ENCODE measurements around the gene PRDM11.

Gene PRDM11

GRCh38 chr11:45259592-45259991 lies 113.2 kb downstream of the PRDM11 start:
- DNase-seq, result no peak

GRCh38 chr11:45260071-45260470 lies 113.6 kb downstream of the PRDM11 start:
- DNase-seq, result no peak

DNA sequence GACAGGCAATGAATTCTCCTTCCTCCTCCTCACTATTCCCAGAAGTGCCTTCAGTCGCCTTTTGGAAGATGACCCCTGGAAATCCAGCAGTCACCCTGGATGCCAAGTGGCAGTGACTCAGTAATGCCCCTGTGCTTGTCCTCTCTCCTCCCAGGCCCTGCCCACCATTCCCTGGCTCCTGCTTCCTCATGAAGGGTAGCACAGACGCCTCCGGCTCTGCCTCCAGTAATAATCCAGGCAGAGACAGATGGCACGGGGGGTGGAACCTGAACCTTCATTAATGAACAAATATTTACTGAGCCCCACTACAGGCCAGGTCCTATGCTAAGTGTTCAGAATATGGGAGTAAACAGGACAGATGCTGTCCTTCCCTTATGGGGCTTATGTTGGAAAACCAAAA lies 116.5 kb downstream of the PRDM11 start:
- DNase-seq, result no peak

GRCh38 chr11:45263773-45264172 lies 117.3 kb downstream of the PRDM11 start:
- DNase-seq, result no peak

- DNase-seq, result no peak
Observed at GRCh38 chr11:45264839-45265515, 118.5 kb downstream of the PRDM11 start.

GRCh38 chr11:45265969-45266675 lies 119.7 kb downstream of the PRDM11 start:
- no peak for DNase-seq

- no peak for DNase-seq
Observed at GRCh38 chr11:45266676-45267020, 120.2 kb downstream of the PRDM11 start.

GRCh38 chr11:45267052-45267451 lies 120.6 kb downstream of the PRDM11 start:
- no peak for DNase-seq

DNA sequence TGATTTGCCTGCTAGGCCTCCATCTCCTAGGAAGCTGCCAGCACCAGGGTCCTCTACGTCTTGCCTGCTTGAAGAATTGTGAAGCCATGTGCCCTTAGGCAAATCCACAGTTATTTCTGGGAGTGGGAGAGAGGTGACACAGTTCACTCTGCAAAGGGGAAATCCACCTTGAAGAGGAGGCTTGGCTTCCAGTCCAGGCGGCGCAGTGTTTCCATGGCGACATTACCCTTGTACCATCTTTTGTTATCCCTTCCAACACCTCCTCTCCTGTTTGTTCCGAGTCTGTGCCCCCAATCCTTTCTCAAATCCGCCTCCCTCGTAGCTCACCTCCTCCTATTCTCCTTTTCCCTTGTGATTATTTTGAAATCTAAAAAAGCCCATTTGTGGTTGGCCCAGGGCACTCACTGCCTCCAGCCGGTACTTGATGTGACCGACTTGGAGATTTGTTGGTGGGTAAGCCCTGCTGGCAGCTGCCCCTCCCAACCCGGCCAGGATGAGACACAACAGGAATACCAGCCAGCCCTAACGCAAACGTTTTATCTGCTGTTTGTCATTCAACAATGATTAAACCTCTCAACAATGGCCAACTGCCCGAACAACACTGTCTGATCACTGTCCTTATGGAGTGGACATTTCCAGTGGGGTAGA lies 121.3 kb downstream of the PRDM11 start:
- DNase-seq, result no peak

DNA sequence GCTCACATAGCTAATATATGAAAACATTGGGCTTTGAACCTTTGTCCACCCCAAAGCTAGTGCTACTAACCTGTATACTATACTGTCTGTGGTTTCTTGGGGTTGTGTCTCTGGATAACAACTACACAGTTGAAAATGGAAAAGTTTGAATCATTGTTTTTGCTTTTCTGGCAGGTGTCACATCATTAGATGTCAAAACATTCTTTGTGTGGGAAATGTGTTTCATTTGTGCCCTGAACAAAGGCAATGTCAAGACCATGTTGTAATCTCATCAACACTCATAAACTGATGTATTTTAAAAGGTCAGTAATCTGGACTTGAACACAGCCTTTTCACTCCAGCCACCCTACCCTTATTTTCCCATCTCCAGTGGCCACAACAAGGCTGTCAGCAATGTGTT lies 123.2 kb downstream of the PRDM11 start:
- DNase-seq, result no peak

- DNase-seq, result no peak
Observed at GRCh38 chr11:45270946-45271716, 124.7 kb downstream of the PRDM11 start.

GRCh38 chr11:45272701-45273100 lies 126.3 kb downstream of the PRDM11 start:
- no peak for DNase-seq

DNA sequence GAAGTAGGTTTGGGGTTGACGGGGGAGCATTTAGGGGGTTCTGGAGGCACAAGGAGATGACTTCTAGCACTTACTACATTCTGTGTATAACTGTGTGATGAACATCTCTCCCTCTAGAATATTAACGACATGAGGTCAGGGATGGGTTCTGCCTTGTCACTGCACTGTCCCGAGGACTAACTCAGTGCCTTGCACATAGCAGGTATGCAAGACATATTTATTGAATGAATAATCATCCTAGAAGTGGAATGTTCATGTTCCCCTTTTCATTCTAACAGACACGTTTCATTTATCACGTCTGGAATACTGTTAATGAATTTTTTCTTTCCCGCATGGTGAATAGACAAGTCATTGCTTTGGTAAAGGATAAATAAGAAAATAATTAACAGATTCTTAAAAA lies 127.1 kb downstream of the PRDM11 start:
- DNase-seq, result no peak

- DNase-seq, result no peak
Observed at GRCh38 chr11:45274206-45274605, 127.8 kb downstream of the PRDM11 start.

DNA sequence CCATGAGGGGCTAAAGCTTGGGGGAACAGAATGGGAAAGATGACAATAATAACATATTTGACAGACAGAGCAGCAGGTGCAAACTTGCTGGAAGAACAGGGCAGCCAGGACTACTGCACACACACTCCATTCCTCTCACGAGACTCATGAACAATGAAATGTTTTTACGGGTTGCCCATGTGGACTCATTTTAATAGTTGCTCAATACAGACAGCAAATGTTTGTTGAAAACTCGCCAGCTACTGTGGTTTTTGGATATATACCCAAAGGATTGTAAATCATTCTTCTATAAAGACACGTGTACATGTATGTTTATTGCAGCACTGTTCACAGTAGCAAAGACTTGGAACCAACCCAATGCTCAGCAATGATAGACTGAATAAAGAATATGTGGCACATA lies 129.4 kb downstream of the PRDM11 start:
- DNase-seq, result no peak

- DNase-seq, result peak in 10 of 56 donors; percentile 6 to 42 (median 16)
Observed at GRCh38 chr11:45278714-45279113, 132.3 kb downstream of the PRDM11 start.

- no peak for DNase-seq
Observed at GRCh38 chr11:45279645-45280044, 133.2 kb downstream of the PRDM11 start.

GRCh38 chr11:45280449-45280848 lies 134.0 kb downstream of the PRDM11 start:
- DNase-seq, result no peak

GRCh38 chr11:45282081-45282480 lies 135.6 kb downstream of the PRDM11 start:
- DNase-seq, result no peak

Data from nucleus accumbens (tissue), 56 donors.